ENCODE results near the gene ZIC2.

ZIC2 gene

GRCh38 chr13:99960663-99961311, 20.8 kb upstream of the ZIC2 start:
- no peak for TF ChIP-seq POLR2AphosphoS5 (IDR thresholded peaks at IDR 0.05; ENCODE audit: low read depth, low read length)

GRCh38 chr13:99961636-99962035, 19.9 kb upstream of the ZIC2 start:
- TF ChIP-seq FOXP2 (optimal IDR thresholded peaks at IDR 0.05; ENCODE audit: borderline replicate concordance, extremely low read depth, extremely low read length, insufficient read depth) (no peak), REST (IDR thresholded peaks at IDR 0.05; ENCODE audit: insufficient read depth in 1 of 2, low read depth in 2 of 2, low read length in 2 of 2) (no peak), POLR2AphosphoS5 (IDR thresholded peaks at IDR 0.05; ENCODE audit: low read depth, low read length) (no peak), SIN3A (IDR thresholded peaks at IDR 0.05; ENCODE audit: borderline replicate concordance, insufficient read depth, low read length) (no peak), TAF1 (IDR thresholded peaks at IDR 0.05; ENCODE audit: borderline replicate concordance, insufficient read depth, low read length) (no peak)

GRCh38 chr13:99962242-99962641, 19.3 kb upstream of the ZIC2 start:
- TF ChIP-seq TAF1 (IDR thresholded peaks at IDR 0.05; ENCODE audit: borderline replicate concordance, insufficient read depth, low read length) (no peak), FOXP2 (optimal IDR thresholded peaks at IDR 0.05; ENCODE audit: borderline replicate concordance, extremely low read depth, extremely low read length, insufficient read depth) (no peak), POLR2AphosphoS5 (IDR thresholded peaks at IDR 0.05; ENCODE audit: low read depth, low read length) (no peak)

GRCh38 chr13:99963816-99964339, 17.7 kb upstream of the ZIC2 start:
- TF ChIP-seq POLR2AphosphoS5 (IDR thresholded peaks at IDR 0.05; ENCODE audit: low read depth, low read length), result no peak
- no peak for TF ChIP-seq TAF1 (IDR thresholded peaks at IDR 0.05; ENCODE audit: borderline replicate concordance, insufficient read depth, low read length)
- no peak for TF ChIP-seq FOXP2 (optimal IDR thresholded peaks at IDR 0.05; ENCODE audit: borderline replicate concordance, extremely low read depth, extremely low read length, insufficient read depth)
- TF ChIP-seq SIN3A (IDR thresholded peaks at IDR 0.05; ENCODE audit: borderline replicate concordance, insufficient read depth, low read length), result no peak
- TF ChIP-seq REST (IDR thresholded peaks at IDR 0.05; ENCODE audit: insufficient read depth in 1 of 2, low read depth in 2 of 2, low read length in 2 of 2), result no peak

DNA sequence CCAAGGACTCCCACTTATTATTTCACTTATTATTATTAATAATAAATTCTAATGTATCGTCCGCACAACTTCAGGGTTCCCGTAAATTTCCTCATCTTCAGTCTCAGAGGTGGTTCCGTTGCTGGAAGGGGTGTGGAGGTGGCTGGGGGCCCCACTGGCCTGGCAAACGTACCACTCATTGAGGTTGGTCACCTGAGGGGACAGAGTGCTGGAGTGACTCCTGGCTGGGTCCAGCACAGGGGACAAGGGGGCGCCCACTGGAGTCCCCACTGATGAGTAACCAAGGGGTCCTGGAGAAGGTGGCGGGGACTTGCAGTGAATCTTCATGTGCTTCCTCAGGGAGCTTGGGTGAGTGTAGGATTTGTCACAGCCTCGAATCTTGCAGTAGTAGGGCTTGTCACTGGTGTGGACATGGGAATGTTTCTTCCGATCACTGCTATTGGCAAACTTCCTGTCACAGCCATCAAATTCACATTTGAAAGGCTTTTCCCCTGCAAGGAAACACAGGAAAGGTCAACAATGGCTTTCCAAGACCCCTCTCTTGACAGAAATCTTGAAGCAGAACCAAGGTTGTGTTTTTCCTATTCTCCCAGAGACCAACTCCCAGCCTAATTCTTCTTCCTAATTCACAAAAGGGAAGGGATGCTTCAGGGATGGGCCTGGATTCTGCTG, 16.1 kb upstream of the ZIC2 start:
- TF ChIP-seq TAF1 (IDR thresholded peaks at IDR 0.05; ENCODE audit: borderline replicate concordance, insufficient read depth, low read length), result no peak
- no peak for TF ChIP-seq FOXP2 (optimal IDR thresholded peaks at IDR 0.05; ENCODE audit: borderline replicate concordance, extremely low read depth, extremely low read length, insufficient read depth)
- no peak for TF ChIP-seq POLR2AphosphoS5 (IDR thresholded peaks at IDR 0.05; ENCODE audit: low read depth, low read length)
- TF ChIP-seq SIN3A (IDR thresholded peaks at IDR 0.05; ENCODE audit: borderline replicate concordance, insufficient read depth, low read length), result no peak
- TF ChIP-seq REST (IDR thresholded peaks at IDR 0.05; ENCODE audit: insufficient read depth in 1 of 2, low read depth in 2 of 2, low read length in 2 of 2), result no peak

Measured in PFSK-1 (cell line).